Measurements from ENCODE around the gene FOXO3. TPM values are rescaled to one million over a fixed set of nuclear protein-coding genes. Genes with fewer than 3 reads are reported as not detected.

The FOXO3 gene
- total RNA-seq, 4 donors from 2014 or later, result 111 to 293 (median 183) TPM

GRCh38 chr6:108632441-108632840 lies 71.7 kb downstream of the FOXO3 start:
- TF ChIP-seq POLR2A (IDR thresholded peaks at IDR 0.05) (no peak), CTCF (IDR thresholded peaks at IDR 0.05 in 4 of 5, conservative IDR thresholded peaks at IDR 0.05 in 1 of 5) (no peak)
- H3K4me3 ChIP-seq, result no peak overlapping the region
- DNase-seq (peak in 1 of 2 donors; percentile 43), ATAC-seq (peak; percentile 61 to 88)
- no peaks in the 10 kb centered on the region for H3K9me3 ChIP-seq
- H3K4me1 ChIP-seq, result peaks cover 94 to 100% of the 10 kb centered on the region in 2 donors
- in situ Hi-C loops (cut with MboI; ENCODE audit: low sequenced_read_pairs in 4 of 4) (no loop called here), intact Hi-C loops (cut with DNase I; ENCODE audit: low total_unique reads) (loop anchor here (2.0 kb wide), 1 partner anchor 16 kb away; no protein-coding TSS in a partner anchor)
- H3K36me3 ChIP-seq, result no peaks in the 10 kb centered on the region
- H3K27me3 ChIP-seq, result no peaks in the 10 kb centered on the region
- H3K27ac ChIP-seq, result peak overlapping the region; percentile 27 to 63 (median 52)

GRCh38 chr6:108633436-108633835 lies 72.7 kb downstream of the FOXO3 start:
- Histone ChIP-seq H3K27ac (peak overlapping the region in 3 of 4 donors; percentile 43 to 63 (median 60)), H3K27me3 (no peaks in the 10 kb centered on the region), H3K4me3 (no peak overlapping the region), H3K4me1 (peaks cover 96 to 99% of the 10 kb centered on the region in 2 donors), H3K36me3 (no peaks in the 10 kb centered on the region), H3K9me3 (no peaks in the 10 kb centered on the region)
- no peak for TF ChIP-seq CTCF (IDR thresholded peaks at IDR 0.05 in 4 of 5, conservative IDR thresholded peaks at IDR 0.05 in 1 of 5)
- no peak for TF ChIP-seq POLR2A (IDR thresholded peaks at IDR 0.05)
- intact Hi-C loops (cut with DNase I; ENCODE audit: low total_unique reads), result loop anchor here (2.0 kb wide), 1 partner anchor 15 kb away; no protein-coding TSS in a partner anchor
- ATAC-seq (no peak), DNase-seq (no peak)
- in situ Hi-C loops (cut with MboI; ENCODE audit: low sequenced_read_pairs in 4 of 4), result no loop called here

- TF ChIP-seq CTCF (IDR thresholded peaks at IDR 0.05 in 4 of 5, conservative IDR thresholded peaks at IDR 0.05 in 1 of 5), result no peak
- no peak for TF ChIP-seq POLR2A (IDR thresholded peaks at IDR 0.05)
- peaks cover 83 to 96% of the 10 kb centered on the region in 2 donors for H3K4me1 ChIP-seq
- peak overlapping the region; percentile 17 to 64 (median 32) for H3K27ac ChIP-seq
- H3K27me3 ChIP-seq, result no peaks in the 10 kb centered on the region
- intact Hi-C loops (cut with DNase I; ENCODE audit: low total_unique reads), result no loop called here
- peak; percentile 16 to 55 for ATAC-seq
- in situ Hi-C loops (cut with MboI; ENCODE audit: low sequenced_read_pairs in 4 of 4), result no loop called here
- H3K9me3 ChIP-seq, result no peaks in the 10 kb centered on the region
- no peaks in the 10 kb centered on the region for H3K36me3 ChIP-seq
- DNase-seq, result peak in 1 of 2 donors; percentile 51
- no peak overlapping the region for H3K4me3 ChIP-seq
Observed at GRCh38 chr6:108635505-108636226, 74.9 kb downstream of the FOXO3 start.

- ATAC-seq (no peak), DNase-seq (no peak)
- in situ Hi-C loops (cut with MboI; ENCODE audit: low sequenced_read_pairs in 4 of 4) (no loop called here), intact Hi-C loops (cut with DNase I; ENCODE audit: low total_unique reads) (no loop called here)
- H3K36me3 ChIP-seq, result no peaks in the 10 kb centered on the region
- no peaks in the 10 kb centered on the region for H3K9me3 ChIP-seq
- no peak for TF ChIP-seq CTCF (IDR thresholded peaks at IDR 0.05 in 4 of 5, conservative IDR thresholded peaks at IDR 0.05 in 1 of 5)
- TF ChIP-seq POLR2A (IDR thresholded peaks at IDR 0.05), result no peak
- H3K4me3 ChIP-seq, result no peak overlapping the region
- no peaks in the 10 kb centered on the region for H3K27me3 ChIP-seq
- peak overlapping the region in 3 of 4 donors; percentile 7 to 49 (median 42) for H3K27ac ChIP-seq
- peaks cover 73 to 96% of the 10 kb centered on the region in 2 donors for H3K4me1 ChIP-seq
Observed at GRCh38 chr6:108637963-108638362, 77.2 kb downstream of the FOXO3 start.

Measured in gastrocnemius medialis (tissue), 4 donors.